ENCODE results near the gene VPS41. TPM values are rescaled to one million over a fixed set of nuclear protein-coding genes. Genes with fewer than 3 reads are reported as not detected.

VPS41 gene
- total and polyA plus RNA-seq, 10 of the 15 experiments (the other 5 are each of a cell fraction or from before 2014, with no cell fraction given), result 15.3 to 63.2 (median 47.0) TPM

GRCh38 chr7:38938589-38938988 is 29.6 kb upstream of the VPS41 start (continued):
- TF ChIP-seq BCLAF1 (IDR thresholded peaks at IDR 0.05) (no peak), GATAD2B (conservative IDR thresholded peaks at IDR 0.05; ENCODE audit: low read depth) (no peak)

GRCh38 chr7:38938001-38938485 is 29.1 kb upstream of the VPS41 start:
- RAD21 ChIA-PET (ENCODE audit: unreplicated experiment), result interaction anchor here (0.6 kb wide), 1 partner anchor 535 kb away, joined by 3 read pairs; no protein-coding TSS in a partner anchor
- Histone ChIP-seq H3K27ac (ENCODE audit: control insufficient read depth, insufficient read depth) (no peak overlapping the region), H3K9me3 (replicated peaks; ENCODE audit: control insufficient read depth, insufficient read depth, low read length) (no peaks in the 10 kb centered on the region), H3K4me3 (no peak overlapping the region), H3K4me1 (ENCODE audit: control insufficient read depth, insufficient read depth, low read length) (no peaks in the 10 kb centered on the region), H3K9ac (ENCODE audit: control insufficient read depth, insufficient read depth, low read length) (no peak overlapping the region), H3K36me3 (ENCODE audit: control insufficient read depth in 2 of 2, insufficient read depth in 2 of 2, low read length in 1 of 2) (no peaks in the 10 kb centered on the region), H3K27me3 (replicated peaks in 1 of 2; ENCODE audit: control insufficient read depth in 2 of 2, insufficient read depth in 2 of 2, low read length in 1 of 2) (peaks cover 0 to 2% of the 10 kb centered on the region in 2 experiments; a peak in 1 of 4 replicates), H3K4me2 (ENCODE audit: control insufficient read depth, insufficient read depth) (no peak overlapping the region), H4K20me1 (ENCODE audit: control insufficient read depth, insufficient read depth) (no peaks in the 10 kb centered on the region), H3K79me2 (ENCODE audit: control insufficient read depth, insufficient read depth, low read length) (no peaks in the 10 kb centered on the region), H2AFZ (ENCODE audit: control insufficient read depth, low read depth, low read length) (no peak overlapping the region)
- intact Hi-C loops (cut with micrococcal nuclease; ENCODE audit: unreplicated experiment), result no loop called here
- SMC1A ChIA-PET (ENCODE audit: uncharacterized antibody, unreplicated experiment), result no interaction called here
- no peak for DNase-seq (ENCODE audit: low read depth, low spot score)
- CTCF ChIA-PET, result interaction anchor here (0.5 to 1.7 kb wide), 2 partner anchors 21 to 516 kb away, joined by 3 to 4 read pairs; no protein-coding TSS in a partner anchor
- TF ChIP-seq SIX5 (IDR thresholded peaks at IDR 0.05; ENCODE audit: low read depth, low read length, severe bottlenecking) (no peak), FOXM1 (IDR thresholded peaks at IDR 0.05; ENCODE audit: low read depth, low read length) (no peak), CEBPB (IDR thresholded peaks at IDR 0.05; ENCODE audit: borderline replicate concordance in 1 of 2, low read depth in 2 of 2, low read length in 2 of 2) (no peak), CHD1 (IDR thresholded peaks at IDR 0.05; ENCODE audit: low read depth, low read length) (no peak), IRF3 (IDR thresholded peaks at IDR 0.05) (no peak)
- POLR2A ChIA-PET, result no interaction called here
- no peak for ATAC-seq
- no peak for FAIRE-seq
- BruUV-seq (replicated peaks), result no TSS peak
- in situ Hi-C loops (cut with MboI), result no loop called here
- 0% methylated on average over 1 of the region's 1 CpG for WGBS (ENCODE audit: insufficient coverage, insufficient replicate concordance, low lambda C conversion rate, missing lambda C conversion rate)
